ENCODE data around the gene SSBP4. TPM values are rescaled to one million over a fixed set of nuclear protein-coding genes. Genes with fewer than 3 reads are reported as not detected.

The SSBP4 gene
- total RNA-seq, 1 donor: 76.4 TPM

DNA sequence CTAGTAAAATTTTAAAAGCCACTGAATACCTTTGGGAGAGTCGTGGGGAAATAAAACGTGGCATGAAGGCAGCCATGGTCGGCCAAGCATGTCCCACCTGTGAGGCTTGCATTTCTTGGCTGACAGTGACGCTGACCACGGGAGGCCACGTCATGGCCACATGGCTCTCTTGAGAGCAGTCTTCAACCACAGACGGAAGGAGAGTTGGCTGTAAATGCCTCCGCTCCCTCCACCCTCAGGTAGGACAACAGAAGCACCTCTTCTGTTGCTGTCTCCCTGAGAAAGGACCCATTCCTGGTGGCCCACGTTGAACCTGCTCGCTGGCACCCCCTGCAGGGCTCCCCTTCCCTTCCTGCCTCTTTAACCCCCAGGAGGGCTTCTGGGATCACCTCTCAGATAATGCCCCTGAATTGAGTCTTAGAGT lies 11.1 kb upstream of the SSBP4 start:
- no peak overlapping the region for H3K4me3 ChIP-seq (ENCODE audit: low read depth, low read length)
- TF ChIP-seq, protein P1, sequence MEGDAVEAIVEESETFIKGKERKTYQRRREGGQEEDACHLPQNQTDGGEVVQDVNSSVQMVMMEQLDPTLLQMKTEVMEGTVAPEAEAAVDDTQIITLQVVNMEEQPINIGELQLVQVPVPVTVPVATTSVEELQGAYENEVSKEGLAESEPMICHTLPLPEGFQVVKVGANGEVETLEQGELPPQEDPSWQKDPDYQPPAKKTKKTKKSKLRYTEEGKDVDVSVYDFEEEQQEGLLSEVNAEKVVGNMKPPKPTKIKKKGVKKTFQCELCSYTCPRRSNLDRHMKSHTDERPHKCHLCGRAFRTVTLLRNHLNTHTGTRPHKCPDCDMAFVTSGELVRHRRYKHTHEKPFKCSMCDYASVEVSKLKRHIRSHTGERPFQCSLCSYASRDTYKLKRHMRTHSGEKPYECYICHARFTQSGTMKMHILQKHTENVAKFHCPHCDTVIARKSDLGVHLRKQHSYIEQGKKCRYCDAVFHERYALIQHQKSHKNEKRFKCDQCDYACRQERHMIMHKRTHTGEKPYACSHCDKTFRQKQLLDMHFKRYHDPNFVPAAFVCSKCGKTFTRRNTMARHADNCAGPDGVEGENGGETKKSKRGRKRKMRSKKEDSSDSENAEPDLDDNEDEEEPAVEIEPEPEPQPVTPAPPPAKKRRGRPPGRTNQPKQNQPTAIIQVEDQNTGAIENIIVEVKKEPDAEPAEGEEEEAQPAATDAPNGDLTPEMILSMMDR (IDR thresholded peaks at IDR 0.05; ENCODE audit: insufficient read depth, low read length): peak; percentile 47
- DNase-seq (ENCODE audit: low read depth): no peak

DNA sequence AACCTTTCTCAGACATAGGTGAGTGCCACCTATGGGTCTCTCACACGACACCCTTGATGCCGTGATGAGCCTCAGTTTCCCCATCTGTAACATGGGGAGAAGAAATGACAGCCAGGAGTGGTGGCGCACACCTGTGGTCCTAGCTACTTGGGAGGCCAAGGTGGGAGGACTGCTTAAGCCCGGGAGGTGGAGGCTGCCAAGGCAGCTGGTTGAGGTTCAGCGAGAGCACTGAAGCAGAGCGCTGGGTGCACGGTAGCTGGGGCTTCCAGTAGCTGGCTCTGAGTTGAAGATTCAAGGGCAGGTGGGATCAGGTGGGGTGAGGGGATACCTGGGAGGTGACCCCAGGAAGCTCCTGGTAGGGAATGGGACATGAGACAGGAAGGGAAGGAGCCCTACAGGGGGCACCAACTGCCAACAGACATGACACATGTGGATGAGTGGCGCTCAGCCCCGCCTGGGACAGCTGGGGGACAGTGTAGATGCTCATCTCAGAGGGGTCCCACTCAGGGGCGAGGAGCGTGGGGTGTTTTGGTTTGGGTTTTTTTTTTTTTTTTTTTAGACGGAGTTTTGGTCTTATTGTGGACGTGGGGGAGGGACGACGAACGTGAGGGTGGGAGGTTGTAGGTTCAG lies 6.5 kb upstream of the SSBP4 start:
- no peak for DNase-seq (ENCODE audit: low read depth)
- H3K4me3 ChIP-seq (ENCODE audit: low read depth, low read length): no peak overlapping the region
- TF ChIP-seq, protein P1 (IDR thresholded peaks at IDR 0.05; ENCODE audit: insufficient read depth, low read length): no peak

DNA sequence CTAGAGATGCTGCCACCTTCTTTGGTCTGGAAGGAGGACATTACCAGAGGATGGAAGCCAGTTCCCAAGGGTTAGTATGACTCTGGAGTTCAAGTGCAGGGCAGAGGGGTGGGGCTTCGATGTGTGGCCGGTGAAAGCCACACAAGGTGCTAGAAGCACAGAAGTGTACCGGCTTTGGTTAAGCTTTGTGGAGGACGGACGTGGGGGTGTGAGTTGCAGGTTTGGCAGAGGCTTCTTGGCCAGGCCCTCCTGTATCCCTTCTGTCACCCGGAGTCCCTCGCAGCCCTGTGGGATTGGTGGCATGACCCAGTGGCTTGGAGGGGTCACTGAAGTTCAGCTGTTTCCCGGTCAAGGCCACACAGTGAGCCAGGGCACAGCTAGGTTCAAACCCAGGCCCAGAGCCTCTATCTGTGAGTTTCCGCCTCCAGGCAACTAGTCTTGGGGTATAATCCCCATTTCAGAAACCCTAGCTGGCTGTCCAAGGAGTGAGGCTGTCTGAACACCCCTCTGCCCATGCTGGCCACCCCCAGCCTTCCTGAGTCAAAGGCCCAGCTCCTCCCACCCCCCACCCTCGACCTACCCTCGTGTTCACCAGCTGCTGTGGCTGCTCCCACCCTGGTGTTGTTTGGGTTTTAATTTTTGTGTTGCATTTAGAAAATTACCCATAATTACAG lies 4.6 kb upstream of the SSBP4 start:
- DNase-seq (ENCODE audit: low read depth): no peak
- peak overlapping the region; percentile 58 for H3K4me3 ChIP-seq (ENCODE audit: low read depth, low read length)
- TF ChIP-seq, protein P1 (IDR thresholded peaks at IDR 0.05; ENCODE audit: insufficient read depth, low read length): no peak

DNA sequence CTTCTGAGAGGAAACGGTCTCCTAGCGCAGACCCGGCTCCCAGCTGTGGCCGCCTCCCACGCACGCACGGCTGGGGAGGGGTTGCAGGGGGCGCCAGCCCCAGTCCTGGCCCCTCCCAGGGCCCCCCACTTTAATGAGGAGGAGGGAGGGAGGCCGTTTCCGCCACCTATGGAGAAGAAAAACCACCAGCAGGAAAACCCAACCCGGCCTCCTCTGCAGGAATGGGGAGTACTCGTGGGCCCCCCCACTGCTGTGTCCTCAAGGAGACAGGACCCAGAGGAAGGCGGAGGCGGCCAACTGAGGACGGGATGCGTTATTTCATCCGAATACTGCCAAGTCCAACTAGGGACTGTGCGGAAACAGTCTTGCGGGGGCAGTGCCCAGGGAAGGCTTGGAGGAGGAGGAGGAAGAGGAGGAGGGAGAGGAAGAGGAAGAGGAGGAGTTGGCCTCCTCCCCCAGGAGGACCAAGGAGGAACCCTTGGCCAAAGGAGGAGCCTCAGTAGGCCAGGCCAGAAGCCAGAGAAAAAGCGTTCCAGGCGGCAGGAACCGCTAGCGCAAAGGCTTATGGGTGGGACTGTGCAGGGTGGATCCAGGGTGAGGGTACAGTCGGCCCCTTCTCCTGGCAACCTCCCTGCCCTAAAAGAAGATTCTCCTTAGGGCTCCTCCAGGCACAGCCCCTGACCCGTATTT lies 3.9 kb upstream of the SSBP4 start:
- TF ChIP-seq, protein P1 (IDR thresholded peaks at IDR 0.05; ENCODE audit: insufficient read depth, low read length): no peak
- H3K4me3 ChIP-seq (ENCODE audit: low read depth, low read length): peak overlapping the region; percentile 58
- peak; percentile 87 for DNase-seq (ENCODE audit: low read depth)

DNA sequence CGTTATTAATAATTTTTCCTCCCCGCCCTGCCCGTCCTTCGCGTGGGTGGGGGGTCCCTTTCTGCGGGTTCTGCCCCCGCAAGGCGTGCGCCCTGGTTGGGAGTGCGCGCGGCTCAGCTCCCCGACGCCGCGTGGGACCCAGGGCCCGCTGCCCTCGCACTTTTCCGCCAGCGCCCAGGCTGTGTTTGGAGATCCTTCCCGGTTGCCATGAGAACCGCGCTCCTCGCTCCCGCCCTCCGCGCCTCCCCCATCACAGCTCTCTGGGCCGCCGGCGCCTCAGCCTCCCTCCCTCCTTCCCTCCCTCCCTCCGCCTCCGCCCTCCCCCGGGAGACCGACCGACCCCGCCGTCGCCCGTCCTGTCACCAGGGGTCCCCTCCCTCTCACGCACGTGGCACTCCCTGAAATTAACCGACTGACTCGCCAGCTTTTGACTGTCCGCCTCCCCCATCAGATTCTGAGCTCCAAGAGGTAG lies 2.4 kb upstream of the SSBP4 start:
- TF ChIP-seq, protein P1 (IDR thresholded peaks at IDR 0.05; ENCODE audit: insufficient read depth, low read length): no peak
- peak; percentile 83 for DNase-seq (ENCODE audit: low read depth)

DNA sequence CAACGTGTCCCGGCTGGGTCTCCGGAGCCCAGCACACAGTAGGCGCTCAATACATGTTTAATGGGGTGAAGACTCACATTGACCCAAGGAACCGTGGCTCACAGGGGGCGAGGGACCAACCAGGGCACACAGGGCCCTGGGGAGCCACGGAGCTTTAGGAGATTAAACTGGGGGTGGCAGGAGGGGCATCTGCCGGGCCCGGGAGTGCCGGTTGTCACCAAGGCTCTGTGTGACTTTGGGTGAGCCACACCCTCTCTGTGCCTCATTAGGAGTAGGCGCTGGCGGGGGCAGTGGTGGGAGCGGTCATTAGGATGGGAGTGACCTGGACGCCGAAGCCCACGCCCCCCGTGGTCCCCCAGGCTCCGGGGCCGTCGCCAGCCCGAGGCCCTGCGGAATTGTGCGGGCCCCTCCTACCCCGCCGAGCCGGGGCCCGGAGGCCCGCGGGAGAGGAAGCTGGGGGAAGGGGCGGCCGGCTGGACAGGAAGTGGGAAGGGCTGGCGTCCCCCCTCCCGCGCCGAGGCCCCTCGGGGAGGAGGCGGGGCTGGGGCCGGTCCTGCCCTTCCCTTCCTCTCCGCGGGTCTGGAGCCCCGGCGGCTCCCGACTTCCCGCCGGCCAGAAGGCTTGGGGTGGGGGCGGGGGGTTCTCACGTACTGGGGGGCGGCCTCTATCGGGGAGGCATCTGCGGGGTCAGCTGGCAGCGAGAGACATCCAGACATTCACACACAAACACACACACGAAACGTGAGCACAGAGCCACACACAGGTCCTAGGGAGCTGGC lies 1.8 kb upstream of the SSBP4 start:
- H3K4me3 ChIP-seq (ENCODE audit: low read depth, low read length): peak overlapping the region; percentile 50
- DNase-seq (ENCODE audit: low read depth): peak; percentile 72
- TF ChIP-seq, protein P1 (IDR thresholded peaks at IDR 0.05; ENCODE audit: insufficient read depth, low read length): no peak

More for the DNA sequence above, 2.4 kb upstream of the SSBP4 start:
- peak overlapping the region; percentile 50 for H3K4me3 ChIP-seq (ENCODE audit: low read depth, low read length)
